HG03097 (cell line): ENCODE results near the gene RNF43.
"Not testable (repeated sequence)": the region's sequence is repeated elsewhere in the genome, so short reads cannot be mapped to it uniquely, and the experiment has no call there.

Experiments
- ATAC-seq: cut with Tn5 transposase; IDR thresholded peaks from one replicate; pipeline ENCODE4 v1.9.1; 2021; ENCODE audit not compliant: unreplicated experiment, low FRiP score

The RNF43 gene

DNA sequence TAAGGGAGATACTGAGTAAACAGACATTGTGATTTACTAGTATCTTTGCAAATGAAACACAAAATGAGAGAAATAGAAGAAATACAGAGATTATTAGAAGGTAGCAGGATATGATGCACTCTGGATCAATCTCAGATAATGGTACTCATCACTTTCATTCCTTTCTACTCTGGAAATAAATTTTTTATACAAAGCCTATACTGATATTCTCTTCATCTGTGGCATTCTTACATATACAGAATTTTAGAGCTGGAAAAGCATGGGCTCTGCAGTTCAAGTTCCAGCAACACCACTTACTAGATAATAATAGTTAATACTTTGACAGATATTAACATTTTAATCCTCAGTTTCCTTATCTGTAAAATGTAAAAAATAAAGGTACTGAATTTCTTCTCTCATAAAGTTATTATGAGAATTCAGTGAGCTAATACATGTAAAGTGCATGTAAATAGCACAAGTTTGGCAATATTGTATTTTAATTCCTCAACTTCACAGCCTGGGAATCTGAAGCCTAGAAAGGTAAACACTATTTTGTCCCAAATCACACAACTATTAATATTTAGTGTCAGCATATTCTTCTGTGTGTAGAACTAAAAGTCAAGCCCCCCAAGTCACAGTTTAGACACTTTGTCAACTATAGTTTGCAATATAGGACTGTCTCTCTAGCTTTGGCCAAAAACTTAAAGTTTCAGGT is 6.5 kb downstream of the RNF43 start:
- no peak for ATAC-seq

DNA sequence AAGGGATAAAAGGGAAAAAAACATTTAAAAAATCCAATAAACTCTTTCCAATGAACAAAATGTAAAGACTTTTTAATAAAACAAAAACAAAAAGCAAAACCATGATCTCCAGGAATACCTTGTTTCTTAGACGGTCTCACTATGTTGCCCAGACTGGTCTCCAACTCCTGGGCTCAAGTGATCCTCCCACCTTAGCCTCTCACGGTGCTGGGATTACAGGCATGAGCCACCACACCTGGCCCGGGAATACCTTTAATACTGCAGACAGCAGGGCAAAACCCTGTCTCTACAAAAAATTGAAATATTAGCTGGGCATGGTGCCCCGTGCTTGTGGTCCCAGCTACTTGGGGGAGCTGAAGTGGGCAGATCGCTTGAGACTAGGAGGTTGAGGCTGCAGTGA is 7.9 kb downstream of the RNF43 start:
- no peak for ATAC-seq

DNA sequence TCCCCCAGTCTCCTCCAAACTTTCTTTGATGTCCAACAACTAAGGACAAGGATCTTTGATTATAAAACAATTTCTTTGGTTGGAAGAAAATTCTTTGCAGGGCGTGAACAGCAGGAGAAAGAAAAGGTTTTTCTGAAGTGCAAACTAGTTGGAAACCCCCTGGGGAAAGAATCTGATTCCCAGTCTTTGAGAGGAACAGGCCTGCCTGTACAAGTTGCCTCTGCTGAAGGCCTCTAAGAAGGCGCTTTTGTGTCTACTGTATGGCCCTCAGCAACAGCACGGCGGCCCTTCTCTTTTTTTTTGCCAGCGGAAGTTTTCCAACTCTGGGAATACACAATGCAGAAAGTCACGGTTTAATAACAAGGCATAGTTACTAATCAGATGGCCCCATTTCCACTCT is 14.0 kb downstream of the RNF43 start:
- ATAC-seq, result no peak

DNA sequence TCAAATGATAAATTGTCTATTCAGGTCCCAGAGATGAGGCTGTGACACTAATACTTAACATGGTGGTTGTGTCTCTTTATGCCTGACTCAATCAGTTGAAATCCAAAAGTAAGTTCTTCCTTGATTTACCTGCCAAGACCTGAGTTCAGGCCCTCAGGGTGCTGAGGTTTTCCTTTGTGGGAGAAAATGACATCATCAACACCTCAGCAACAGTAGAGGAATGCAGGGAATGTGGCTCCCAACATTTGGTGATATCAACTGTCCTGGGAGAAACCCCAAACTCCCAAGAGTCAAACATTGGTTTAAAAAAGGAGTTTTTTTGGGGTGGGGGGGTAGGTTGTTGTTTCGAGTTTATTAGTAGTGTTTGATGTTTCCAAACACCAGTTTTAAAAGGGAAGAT is 14.7 kb downstream of the RNF43 start:
- ATAC-seq, result no peak

DNA sequence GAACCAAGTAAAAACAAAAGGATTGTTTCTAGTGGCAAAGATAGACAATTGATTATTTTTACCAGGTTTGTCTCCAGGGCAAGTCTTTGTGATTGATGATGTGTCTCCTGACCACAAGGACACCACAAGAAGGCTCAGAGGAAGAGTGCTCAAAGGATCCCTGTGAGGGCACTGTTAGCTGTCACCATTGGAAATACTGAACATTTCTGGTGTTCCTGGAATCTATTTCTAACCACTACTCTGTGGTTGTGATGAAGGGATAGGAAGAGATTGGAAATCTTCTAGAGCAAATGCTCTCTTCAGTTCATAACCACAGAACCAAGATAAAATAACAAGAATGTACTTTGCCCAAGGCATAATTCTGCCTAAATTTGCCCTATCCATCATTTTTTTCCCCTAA is 15.3 kb downstream of the RNF43 start:
- ATAC-seq, result no peak

DNA sequence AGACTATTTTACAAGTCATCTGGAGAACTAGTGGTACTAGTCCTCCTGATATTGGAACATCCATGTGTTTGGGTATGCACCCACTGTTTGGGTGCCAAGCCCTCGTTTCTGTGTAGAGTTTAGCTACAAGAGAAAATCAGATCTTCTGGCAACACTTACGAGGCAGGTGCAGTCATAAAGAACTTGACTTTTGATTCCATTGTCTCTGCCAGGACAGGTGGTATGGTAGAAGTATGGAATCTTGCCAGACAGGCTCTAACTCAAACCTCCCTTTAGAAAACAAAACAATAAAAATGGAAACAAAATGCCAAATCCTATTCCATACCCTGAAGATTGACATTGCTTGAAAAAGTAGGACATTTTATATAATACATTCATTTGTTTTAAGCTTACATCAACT is 16.0 kb downstream of the RNF43 start:
- ATAC-seq, result no peak

DNA sequence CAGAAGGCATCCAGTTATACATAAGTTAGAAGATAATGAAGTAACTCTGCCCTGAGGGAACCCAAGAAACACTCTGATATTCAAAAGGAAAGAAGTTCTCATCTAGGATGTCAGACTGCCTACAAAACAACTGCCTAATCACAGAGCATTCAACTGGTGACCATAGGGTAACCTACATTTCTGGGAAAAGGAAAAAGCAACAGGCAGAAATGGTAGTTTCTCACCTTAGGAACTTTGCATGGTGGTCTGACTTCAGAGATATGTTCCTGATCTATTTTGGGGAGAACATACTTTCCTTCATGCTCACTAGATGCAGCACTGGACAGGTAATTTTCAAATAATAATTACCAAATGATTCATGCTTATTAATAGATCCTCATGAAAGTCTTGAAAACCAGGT is 16.5 kb downstream of the RNF43 start:
- ATAC-seq, result no peak

DNA sequence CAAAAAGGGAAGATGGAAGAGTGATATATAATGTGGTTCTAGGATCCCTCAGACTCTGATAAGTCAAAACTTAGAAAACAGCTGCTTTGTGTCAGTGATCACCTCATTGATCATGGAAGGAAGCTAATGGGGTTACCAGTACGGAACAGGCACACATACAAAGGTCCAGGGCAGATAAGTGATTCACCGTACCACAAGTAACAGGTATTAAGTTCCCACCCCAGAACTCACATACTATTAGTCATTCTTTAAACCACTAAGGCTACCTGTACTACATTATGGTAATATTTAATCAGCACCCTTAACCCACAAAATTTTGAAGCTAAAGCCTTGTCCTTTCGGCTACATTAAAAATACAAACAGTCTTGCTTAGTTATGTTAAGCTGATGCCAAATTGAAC is 17.4 kb downstream of the RNF43 start:
- ATAC-seq, result no peak

DNA sequence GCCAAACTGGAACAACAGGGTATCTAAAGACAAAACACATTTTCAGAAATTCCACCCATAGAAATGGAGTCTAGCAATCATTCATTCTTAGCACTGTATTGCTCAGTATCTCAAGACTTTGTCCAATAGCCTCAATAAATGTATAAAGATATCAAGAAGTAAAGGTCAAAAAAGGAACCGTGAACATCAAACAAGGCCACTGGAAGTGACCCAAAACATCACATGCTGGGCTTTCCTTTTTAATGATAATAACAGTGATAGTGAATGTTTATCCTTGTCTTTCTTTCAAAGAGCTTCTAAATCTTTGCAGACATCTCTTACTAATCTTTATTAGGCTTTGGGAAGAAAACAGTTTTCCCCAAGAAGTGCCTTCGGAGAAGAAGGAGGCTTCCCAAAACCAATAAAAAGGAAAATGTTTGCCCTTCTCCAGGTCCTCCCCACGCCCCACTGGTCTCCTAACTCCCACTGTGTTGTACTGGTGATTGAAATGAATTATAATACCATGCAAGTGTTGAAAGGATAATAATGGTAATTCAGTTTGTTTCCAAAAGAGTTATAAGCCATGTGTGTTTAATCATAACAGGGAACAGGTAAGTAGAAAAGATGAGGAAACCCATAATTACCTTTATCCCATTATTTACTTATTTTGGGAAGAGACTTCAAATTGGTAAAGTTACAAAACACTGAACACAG is 18.6 kb downstream of the RNF43 start:
- no peak for ATAC-seq

DNA sequence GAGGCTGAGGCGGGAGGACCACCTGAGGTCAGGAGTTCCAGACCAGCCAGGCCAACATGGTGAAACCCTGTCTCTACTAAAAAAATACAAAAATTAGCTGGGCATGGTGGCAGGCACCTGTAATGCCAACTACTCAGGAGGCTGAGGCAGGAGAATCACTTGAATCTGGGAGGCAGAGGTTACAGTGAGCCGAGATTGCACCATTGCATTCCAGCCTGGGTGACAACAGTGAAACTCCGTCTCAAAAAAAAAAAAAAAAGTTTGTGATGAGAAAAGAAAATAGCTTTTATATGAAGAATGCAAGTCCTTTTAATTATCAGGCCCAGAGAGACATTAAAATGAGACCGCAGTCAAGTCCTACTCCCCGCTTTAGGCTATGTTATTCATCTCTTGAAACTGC is 19.9 kb downstream of the RNF43 start:
- ATAC-seq, result not testable (repeated sequence)

DNA sequence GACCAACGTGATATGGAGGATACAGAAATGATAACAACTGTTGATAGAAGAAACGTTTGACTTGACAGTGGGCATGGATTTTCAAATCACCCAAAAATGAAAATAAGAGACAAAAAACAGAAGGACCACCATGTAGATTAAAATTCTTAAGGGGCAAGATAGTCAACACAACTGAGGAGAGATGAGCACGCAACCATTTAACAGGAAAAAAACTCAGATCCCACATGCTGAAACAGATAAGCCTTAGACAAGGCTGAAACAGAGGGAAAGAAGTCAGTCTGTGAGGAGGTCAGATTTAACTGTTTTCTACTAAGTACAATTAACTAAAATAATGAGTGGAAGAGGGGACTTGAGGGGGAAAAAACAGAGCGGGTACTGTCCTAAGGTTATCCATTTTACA is 21.2 kb downstream of the RNF43 start:
- no peak for ATAC-seq

DNA sequence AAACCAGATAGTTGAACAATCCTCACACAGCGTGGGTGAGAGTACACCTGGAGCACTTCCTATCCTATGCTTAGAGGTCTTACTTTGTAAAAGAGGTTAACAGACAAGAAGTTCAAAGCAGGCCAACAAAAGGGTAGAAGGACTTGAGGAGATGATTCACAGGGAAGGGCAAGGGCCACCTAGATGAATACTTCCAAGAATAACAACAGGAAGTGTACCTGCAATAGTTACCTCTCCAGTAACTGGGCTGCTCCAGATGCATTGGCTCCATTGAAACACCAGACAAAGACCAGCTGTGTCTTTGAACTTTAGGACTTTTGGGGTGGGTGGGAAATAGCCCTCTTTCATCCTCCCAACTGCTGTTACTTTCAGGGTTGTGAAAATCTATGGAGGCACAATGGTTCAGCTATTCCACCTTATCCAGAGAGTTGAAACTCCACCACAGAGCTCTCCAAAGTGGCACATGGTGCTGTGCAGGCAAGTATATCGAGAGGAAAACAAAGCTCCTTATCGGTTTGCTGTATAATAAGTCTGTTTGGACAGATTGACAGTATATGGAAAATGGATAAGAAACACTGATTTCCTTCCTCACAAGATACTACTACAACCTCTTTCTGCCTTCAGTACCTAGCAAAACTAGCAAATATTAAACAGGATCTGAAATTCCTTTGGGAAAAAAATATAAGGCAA is 22.7 kb downstream of the RNF43 start:
- ATAC-seq, result no peak

DNA sequence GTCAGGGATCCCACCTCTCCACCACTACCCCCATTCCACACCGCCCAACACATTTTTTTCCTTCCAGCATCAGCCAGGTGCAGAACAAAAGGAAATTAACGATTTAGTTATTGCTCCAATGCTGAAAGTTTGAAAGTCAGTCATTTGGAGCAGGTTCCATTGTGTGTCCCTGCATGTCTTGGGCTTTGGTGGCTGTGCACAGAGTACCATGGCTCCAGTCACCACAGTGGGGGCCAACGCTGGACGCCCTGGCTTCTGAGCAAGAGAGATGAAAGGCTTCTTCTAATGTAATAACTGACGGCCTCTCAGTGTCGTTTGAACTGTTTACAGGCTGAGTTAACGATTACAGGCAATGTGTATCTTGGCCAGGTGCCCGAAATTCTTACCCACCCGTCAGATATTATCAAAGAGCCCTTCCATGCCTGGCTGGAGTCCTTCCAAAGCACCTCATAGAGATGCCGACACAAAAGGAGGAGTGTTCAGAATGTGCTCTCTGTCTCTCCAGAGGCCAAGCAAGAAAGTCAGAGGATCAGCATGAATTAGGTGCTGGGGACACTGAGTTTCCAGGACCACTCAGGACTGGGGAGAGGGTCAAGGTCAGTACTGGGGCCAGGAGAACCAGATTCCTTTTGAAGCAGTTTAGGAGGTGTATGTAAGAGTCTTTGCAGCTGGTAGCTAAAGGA is 25.9 kb downstream of the RNF43 start:
- ATAC-seq, result no peak

DNA sequence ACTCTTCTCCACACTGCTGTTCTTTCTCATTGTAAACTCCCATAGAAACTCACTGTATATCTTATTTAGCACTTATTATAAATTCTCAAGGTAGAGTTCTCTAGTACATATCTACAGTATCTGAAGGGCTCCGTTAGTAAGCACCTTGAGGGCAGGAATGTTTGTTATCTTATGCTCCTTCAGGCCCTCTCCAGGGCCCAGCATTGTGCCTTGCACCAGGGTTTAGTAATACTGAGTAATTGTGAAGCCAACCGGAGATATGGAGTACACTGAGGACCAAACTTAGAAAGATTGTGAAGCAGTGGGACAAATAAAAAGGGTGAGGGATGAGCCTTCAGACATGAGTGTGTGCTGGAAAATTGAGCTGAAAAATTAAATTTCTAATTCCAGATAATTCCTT is 26.4 kb downstream of the RNF43 start:
- no peak for ATAC-seq

DNA sequence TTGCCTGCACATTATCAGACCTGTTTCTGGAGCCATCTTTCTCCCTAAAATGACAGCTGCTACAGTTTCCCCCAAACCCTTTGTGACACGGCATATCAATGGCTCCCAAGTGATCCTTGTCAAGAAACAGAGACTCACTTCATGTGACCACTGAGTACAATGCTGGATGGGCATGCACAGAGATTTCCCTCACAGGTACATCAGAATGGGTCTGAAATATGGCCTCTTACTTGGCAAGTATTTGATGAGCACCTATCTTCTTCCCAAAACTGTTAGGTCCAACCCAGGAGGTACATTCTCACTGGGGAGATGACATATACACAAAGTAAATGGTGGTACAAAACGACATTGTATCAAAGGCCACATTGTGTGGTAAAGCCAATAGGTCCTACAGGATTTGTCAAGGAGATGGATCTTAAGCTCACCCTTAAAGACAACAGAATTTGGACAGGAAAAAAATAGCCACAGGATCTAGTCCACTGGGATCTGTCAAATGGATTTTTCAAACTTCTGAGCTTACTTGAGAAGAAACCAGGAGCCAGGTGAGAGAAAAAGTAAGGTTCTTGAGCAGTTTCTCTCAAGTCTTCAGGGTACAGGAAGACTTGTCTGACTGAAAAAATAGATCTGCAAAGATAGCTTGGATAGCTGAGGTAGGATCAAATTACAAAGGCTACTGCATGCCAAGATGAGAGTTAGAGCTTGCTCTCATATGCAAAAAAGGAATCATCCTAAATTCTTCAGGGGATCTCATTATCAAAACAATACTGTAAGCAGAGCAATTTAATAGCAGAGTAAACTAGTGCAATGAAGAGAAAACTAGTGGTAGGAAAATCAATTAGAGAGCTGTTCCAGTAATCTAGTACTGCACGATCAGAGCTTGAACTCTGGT is 28.8 kb downstream of the RNF43 start:
- no peak for ATAC-seq

DNA sequence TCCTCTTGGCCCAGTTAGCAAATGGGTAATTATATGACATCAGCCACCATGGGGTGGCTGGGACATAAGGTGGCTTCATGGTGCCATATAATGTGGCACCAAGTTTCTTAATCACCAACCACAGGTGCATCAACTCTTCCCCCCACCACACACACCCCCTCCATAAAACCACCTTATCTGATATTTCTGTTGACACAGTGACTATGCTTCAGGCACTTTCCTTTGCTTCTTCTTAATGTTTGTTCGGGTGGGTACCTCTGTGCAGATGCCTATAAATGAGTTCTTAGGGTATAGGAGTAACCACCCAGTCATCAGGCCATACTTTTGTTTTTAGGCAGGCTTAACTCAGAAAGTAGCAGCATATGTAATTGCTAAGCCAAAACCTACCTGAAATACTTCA is 29.5 kb downstream of the RNF43 start:
- ATAC-seq, result no peak

DNA sequence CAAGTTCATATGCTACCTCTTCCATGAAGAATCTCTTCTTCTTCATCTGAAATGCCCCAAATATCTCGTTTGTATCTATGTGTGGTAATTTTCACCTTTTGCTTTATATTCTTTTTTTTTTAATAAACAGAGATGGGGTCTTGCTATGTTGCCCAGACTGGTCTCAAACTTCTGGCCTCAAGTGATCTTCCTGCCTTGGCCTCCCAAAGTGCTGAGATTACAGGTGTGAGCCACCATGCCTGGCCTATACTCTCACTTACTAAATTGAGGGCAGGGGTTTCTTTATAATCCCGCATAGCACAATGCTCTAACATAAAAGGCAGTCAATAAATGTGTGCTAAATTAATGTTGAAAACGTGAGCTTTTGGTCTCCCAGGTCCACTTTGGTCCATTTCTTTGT is 30.6 kb downstream of the RNF43 start:
- no peak for ATAC-seq

DNA sequence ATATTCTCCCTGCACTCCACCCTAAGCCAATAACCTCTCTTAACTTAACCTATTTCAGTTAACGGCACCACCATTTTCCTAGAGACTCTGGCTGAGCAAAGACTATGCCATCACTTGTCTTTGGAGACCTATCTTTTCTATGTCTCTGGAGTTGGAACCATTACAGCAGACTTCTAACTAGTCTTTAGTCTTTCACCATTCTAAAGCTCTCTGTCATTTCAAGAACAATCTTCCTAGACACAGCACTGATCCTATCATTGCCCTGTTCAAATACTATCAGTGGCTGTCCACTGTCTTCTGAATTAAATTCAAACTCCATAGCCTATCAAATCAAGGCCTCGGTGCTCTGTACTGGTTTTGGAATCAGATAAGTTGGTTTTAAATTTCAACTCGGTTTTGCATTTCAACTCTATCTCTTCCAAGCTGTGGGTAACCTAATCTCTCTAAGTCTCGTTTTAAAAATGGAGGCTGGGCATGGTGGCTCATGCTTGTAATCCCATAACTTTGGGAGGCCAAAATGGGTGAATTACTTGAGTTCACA is 31.9 kb downstream of the RNF43 start:
- ATAC-seq, result no peak

DNA sequence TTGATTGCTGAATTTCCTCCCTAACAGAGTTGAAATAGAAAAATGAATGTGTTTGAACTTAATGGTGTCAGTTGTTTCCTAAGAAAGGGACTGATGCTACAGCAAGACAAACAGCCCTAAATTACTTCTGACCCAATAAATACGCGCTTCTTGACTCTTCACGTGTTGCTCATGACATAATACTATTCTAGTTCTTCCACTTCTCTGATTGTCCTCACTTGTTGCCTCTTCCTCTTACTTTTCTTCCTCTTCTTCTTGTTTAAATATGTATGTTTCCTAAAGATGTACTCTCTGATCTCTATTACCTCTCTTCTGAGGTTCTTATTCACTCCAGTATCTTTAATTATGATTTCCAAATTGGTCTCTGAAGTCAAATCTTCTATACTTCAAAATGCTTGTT is 32.4 kb downstream of the RNF43 start:
- ATAC-seq, result no peak

DNA sequence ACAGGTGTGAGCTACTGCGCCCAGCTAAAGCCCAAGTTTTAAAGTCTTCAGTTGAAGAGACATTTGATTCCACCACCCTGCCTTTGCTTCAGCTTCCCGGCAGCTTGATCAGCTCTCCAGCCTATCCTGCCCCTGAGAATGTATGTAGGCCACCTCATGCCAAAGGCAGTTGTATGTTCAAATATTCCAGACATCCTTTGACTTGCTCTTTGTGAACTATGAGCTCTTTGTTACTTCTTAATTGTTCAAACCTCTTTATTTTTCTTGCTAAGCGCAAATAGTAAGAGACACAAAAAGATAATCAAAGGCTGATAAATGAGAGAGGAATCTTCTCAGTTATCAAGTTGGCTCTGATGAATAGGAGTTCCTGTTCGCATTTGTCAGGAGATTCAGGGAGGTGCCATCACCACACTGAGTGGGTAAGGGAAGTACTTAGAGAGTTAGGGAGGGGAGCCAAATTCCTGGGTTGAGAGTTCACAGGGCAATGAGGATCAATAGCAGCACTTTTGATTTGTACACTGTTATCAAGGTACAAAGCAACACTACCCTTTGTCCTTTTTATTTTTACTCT is 33.4 kb downstream of the RNF43 start:
- ATAC-seq, result no peak
